Measurements from ENCODE around the gene KISS1.

The KISS1 gene

GRCh38 chr1:204153667-204154066 is 42.6 kb downstream of the KISS1 start:
- DNase-seq = no peak

DNA sequence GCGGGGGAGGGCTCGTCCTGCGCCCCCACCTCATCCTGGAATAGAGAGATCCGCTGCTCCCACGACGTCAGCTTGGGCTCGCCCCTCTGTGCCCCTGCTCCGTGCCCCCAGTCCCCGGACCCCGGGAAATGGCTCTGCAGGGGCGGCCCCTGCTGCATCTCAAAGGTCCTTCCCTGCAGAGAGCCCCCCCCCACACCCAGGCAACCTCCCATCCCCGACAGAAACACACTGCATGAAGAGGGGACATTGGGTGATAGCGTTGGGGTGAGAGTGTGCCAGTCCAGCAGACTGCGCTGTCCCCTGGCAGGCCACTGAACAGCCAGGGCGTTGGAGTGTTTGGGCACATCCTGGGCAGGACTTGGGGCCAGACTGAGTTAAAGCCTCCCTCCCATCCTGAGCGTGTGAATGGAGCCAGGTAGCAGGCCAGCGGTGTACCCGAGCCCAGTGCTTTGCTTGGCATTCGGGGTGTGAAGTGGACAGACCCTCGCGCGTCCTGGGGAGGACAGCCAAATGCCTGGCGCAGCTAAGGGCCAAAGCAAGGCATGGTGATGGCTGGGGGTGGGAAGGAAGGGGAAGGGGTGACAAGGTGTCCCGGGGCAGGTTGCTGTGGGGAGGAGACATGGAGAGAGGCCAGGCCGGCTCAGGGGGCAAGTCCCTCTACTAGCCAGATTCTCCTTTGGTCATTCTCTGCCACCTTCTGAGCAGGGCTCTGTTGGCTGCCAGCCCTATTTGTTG is 43.8 kb downstream of the KISS1 start:
- DNase-seq = no peak

DNA sequence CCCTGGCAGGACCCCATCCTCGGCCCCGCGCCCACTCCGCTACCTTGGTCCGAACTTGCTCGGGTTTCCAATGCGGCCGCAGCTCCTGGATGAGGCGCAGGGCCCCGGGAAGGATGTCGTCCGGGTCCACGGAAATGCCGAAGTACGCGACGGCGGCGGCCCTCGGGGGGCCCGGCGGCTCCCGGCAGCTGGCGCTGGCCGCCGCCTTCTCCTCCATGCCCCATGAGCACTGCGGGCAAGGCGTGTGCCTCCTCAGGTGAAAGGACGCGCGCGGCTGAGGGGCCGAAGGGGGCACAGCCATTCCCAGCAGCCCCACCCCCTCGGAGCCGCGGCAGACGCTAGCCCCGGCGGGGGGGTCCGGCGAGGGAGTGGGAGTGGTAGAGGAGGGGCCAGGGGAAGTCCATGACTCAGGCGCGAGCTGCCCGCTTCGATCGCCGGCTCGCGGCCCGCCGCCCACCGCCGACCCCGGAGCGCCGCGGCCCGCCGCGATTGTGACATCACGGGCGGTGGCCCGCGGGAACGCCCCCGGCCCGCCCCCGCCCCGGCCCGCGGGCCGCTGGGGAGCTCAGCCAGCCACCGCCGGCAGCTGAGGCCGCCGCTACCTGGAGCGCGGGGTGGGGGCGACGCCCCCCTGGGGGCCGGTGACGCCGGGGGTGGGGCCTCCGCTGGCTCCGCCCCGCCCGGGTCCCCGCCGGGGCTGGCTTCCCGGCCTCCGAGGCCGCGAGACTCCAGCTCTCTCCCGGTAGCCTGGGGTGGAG is 44.6 kb downstream of the KISS1 start, which contains the start of gene ETNK2:
TSS of gene ETNK2 (minus strand) at position 493 of the 758 bp plus-strand sequence. CDS start at position 301, 192 bp downstream.
- DNase-seq = peak; percentile 50

GRCh38 chr1:204150702-204151551 is 45.4 kb downstream of the KISS1 start:
- DNase-seq = peak; percentile 23

DNA sequence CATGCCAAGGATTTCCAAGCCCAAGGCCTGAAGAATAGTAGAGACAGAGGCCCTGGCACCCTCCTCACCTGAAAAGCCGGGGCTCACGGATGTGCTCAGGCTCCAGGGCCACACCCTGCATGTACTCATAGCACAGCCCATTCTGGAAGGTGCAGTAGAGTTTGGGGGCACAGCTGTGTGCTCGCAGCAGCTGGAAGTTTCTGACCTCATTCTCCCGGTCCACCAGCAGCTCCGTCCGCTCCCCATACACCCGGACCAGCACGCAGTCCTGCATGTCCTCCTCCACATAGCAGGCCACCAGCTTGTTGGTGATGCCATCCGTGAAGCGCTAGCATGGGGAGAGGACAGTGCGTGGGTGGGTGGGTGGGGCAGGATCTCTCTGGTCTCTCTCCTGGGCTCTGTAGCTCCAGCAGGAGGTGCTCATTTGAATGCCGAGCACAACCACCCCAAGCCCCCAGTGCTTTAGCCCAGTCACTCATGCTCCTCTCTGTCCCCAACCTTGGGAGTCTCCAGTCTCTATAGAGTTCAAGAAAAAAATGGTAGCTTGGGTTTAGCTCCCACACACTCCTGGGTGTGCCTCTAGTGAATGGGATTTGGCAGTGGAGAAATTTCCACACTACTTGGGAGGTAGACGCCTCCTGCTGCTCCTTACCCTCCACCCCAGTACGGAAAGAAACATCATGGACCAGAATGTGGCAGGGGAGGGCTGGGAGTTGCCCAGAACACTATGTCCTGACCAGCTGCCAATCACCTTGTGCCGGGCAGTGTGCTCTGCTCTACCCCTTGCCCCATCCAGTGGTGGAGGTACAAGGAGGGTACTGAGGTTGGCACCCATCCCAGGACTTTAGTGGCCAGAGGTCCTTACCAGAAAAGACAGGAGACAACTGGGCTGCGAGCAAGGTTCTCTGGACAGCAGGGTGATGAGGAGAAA is 46.4 kb downstream of the KISS1 start:
- DNase-seq = no peak

GRCh38 chr1:204149107-204149506 is 47.2 kb downstream of the KISS1 start:
- no peak for DNase-seq

- DNase-seq = no peak
Measured at GRCh38 chr1:204147406-204148383, 48.6 kb downstream of the KISS1 start.

DNA sequence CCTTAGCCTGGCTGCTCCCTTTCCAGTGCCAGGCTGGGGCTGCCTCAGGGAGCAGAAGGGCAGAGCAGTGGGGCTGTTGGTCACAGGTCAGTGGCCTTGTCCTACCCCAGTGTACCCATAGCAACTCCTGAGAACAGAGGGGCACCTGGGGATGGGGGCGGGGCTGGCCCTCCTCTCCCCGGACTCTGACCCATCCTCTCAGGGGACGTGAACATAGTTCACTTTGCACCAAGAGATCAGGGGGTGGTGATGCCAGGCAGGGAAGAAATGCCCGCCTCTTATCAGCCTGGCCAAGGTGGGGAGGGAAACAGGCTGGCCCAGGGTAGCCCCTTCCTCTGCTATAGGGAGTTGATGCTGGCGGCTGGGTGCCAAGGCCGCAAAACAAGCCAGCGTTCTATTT is 49.3 kb downstream of the KISS1 start:
- DNase-seq = no peak

- no peak for DNase-seq
Measured at GRCh38 chr1:204146309-204146708, 50.0 kb downstream of the KISS1 start.

DNA sequence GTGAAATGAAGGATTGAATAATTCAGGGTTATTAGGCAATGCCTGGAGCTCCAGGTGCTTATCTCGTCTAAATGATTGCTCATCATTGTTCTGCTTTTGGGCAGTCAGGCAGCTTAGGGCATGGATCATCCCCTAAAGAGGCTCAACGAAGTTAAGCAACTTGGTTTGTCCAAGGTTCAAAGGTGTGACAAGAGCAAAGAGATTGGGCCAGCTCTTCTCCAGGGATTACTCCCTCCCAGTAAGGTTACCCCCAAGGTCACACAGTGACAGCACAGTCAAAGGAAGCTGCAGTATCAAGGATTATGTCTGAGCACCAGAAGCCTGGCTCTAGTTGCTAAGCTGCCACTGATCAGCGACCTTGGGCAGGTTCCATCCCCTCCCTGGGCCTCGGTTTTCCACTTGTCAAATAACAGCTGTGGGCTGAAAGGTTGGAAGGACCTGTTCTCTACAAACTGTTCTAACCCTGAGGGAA is 51.2 kb downstream of the KISS1 start:
- no peak for DNase-seq

GRCh38 chr1:204143276-204144041 is 52.8 kb downstream of the KISS1 start:
- no peak for DNase-seq

DNA sequence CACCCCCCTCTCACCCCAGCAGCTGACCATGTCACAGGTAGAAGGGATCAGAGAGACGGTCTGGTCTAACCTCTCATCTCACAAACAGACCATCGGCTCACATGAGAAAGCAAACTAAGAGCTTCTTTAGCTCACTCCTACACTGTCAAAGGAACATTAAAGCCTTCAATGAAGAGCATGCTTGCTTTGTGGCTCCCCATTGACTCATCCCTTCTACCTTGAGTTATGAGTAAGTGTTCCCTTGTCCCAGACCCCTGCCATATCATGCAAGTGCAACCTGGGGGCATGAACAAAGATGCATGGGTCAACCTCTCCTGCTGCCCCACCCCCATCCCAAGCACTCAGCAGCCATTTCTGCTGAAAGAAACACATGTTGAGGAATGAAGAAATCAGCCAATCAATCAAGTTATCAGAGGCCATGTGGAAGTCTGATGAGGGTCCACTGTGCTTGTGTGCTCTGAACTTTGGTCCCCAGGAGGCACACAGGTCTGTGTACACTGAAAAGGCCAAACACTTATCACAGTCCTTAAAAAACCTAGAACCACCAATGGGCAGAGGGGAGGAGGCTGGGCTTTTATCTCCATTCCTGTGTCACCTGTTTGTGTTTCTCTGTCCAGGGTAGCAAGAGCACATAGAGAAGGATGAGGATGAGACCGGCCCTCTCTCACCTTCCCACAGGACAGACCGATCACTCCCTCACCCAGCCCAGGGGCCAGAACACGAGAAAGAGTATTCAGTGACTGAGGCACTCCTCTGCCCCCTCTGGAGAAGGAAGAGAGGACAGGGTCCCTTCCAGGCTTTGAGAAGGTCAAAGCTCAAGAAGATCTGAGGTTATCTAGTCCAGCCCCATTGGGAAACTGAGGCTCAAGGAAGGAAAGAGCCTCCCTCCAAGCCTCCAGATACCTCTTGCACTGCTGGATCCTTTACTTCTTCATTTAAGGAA is 54.0 kb downstream of the KISS1 start:
- DNase-seq = no peak

DNA sequence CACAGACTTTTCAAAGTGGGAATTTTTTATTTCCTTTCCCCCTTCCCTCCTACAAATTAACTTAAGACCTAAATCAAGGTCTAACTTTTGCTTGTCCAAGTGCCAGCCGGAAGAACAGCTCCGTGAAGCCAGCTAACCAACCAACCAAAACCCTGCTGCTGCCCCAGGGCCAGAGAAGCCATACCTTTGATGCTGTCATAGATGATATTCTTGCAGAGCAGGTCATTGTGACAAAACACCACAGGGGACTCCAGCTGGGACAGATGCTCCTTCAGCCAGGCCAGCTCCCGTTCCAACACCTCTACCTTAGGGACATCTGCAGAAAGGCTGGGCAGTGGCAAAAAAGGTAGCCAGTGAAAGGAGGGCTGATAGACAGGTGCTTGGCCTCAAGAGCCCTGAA is 55.2 kb downstream of the KISS1 start:
- DNase-seq = no peak

Data from stimulated activated CD4-positive, alpha-beta T cell treated with anti-CD3 and anti-CD28 coated beads, Interleukin-15, amount 100 ng/mL, for 24 hours (primary cell).